ENCODE results near the gene LIMK2. TPM values are rescaled to one million over a fixed set of nuclear protein-coding genes. Genes with fewer than 3 reads are reported as not detected.
"Not testable (repeated sequence)": the region's sequence is repeated elsewhere in the genome, so short reads cannot be mapped to it uniquely, and the experiment has no call there.

LIMK2 gene
- total RNA-seq, 4 donors from 2014 or later = 103 to 229 (median 188) TPM

- no peak for DNase-seq (ENCODE audit: low spot score in 2 of 2)
- Histone ChIP-seq H3K36me3 (no peaks in the 10 kb centered on the region), H3K4me1 (peaks cover 42% of the 10 kb centered on the region), H3K4me3 (no peak overlapping the region), H3K27ac (peak overlapping the region; percentile 63), H3K27me3 (no peaks in the 10 kb centered on the region), H3K9me3 (no peaks in the 10 kb centered on the region)
- no peak for TF ChIP-seq EP300 (IDR thresholded peaks at IDR 0.05)
- no peak for TF ChIP-seq CTCF (IDR thresholded peaks at IDR 0.05)
- TF ChIP-seq POLR2A (IDR thresholded peaks at IDR 0.05) = no peak
- no peak for TF ChIP-seq POLR2AphosphoS5 (IDR thresholded peaks at IDR 0.05)
- WGBS = 62% methylated on average over 4 of the region's 4 CpGs
Measured at GRCh38 chr22:31218565-31219262, 6.6 kb downstream of the LIMK2 start.

- 96% methylated on average over 4 of the region's 4 CpGs for WGBS
- Histone ChIP-seq H3K36me3 (peaks cover 1% of the 10 kb centered on the region), H3K4me1 (peaks cover 48% of the 10 kb centered on the region), H3K4me3 (no peak overlapping the region), H3K27ac (no peak overlapping the region), H3K9me3 (no peaks in the 10 kb centered on the region), H3K27me3 (no peaks in the 10 kb centered on the region)
- DNase-seq (ENCODE audit: low spot score in 2 of 2) = no peak
- TF ChIP-seq CTCF (IDR thresholded peaks at IDR 0.05) = no peak
- no peak for TF ChIP-seq POLR2A (IDR thresholded peaks at IDR 0.05)
- TF ChIP-seq EP300 (IDR thresholded peaks at IDR 0.05) = no peak
- no peak for TF ChIP-seq POLR2AphosphoS5 (IDR thresholded peaks at IDR 0.05)
Measured at GRCh38 chr22:31221084-31221483, 9.0 kb downstream of the LIMK2 start.

- Histone ChIP-seq H3K4me1 (peaks cover 34% of the 10 kb centered on the region), H3K36me3 (peaks cover 8% of the 10 kb centered on the region), H3K27me3 (no peaks in the 10 kb centered on the region), H3K4me3 (no peak overlapping the region), H3K27ac (peak overlapping the region; percentile 2), H3K9me3 (no peaks in the 10 kb centered on the region)
- TF ChIP-seq CTCF (IDR thresholded peaks at IDR 0.05) (no peak), EP300 (IDR thresholded peaks at IDR 0.05) (no peak), POLR2A (IDR thresholded peaks at IDR 0.05) (no peak), POLR2AphosphoS5 (IDR thresholded peaks at IDR 0.05) (no peak)
- 90% methylated on average over 5 of the region's 5 CpGs for WGBS
- DNase-seq (ENCODE audit: low spot score in 2 of 2) = no peak
Measured at GRCh38 chr22:31222736-31223135, 10.6 kb downstream of the LIMK2 start.

- H3K36me3 ChIP-seq = peaks cover 8% of the 10 kb centered on the region
- no peak for DNase-seq (ENCODE audit: low spot score in 2 of 2)
- WGBS = 75% methylated on average over 3 of the region's 3 CpGs
- TF ChIP-seq POLR2AphosphoS5 (IDR thresholded peaks at IDR 0.05) = no peak
- TF ChIP-seq EP300 (IDR thresholded peaks at IDR 0.05) = no peak
- no peak for TF ChIP-seq CTCF (IDR thresholded peaks at IDR 0.05)
- TF ChIP-seq POLR2A (IDR thresholded peaks at IDR 0.05) = no peak
- H3K9me3 ChIP-seq = no peaks in the 10 kb centered on the region
- H3K27me3 ChIP-seq = no peaks in the 10 kb centered on the region
- peaks cover 26% of the 10 kb centered on the region for H3K4me1 ChIP-seq
- H3K27ac ChIP-seq = peak overlapping the region; percentile 22
- H3K4me3 ChIP-seq = no peak overlapping the region
Measured at GRCh38 chr22:31223786-31224191, 11.7 kb downstream of the LIMK2 start.

DNA sequence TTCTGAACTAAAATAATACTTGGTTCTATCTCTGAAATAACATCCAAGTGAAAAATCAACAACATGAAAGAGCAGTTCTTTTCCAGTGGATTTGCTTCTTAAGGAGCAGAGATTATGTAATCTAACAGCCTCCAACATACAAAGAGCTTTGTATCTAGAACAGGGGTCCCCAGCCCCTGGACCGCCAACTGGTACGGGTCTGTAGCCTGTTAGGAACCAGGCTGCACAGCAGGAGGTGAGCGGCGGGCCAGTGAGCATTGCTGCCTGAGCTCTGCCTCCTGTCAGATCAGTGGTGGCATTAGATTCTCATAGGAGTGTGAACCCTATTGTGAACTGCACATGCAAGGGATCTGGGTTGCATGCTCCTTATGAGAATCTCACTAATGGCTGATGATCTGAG lies 12.6 kb downstream of the LIMK2 start:
- not testable (repeated sequence) for H3K27me3 ChIP-seq; DNase-seq (ENCODE audit: low spot score in 2 of 2); H3K9me3 ChIP-seq; H3K27ac ChIP-seq; H3K36me3 ChIP-seq; H3K4me3 ChIP-seq
- WGBS = 90% methylated on average over 4 of the region's 4 CpGs
- peaks cover 27% of the 10 kb centered on the region for H3K4me1 ChIP-seq

DNA sequence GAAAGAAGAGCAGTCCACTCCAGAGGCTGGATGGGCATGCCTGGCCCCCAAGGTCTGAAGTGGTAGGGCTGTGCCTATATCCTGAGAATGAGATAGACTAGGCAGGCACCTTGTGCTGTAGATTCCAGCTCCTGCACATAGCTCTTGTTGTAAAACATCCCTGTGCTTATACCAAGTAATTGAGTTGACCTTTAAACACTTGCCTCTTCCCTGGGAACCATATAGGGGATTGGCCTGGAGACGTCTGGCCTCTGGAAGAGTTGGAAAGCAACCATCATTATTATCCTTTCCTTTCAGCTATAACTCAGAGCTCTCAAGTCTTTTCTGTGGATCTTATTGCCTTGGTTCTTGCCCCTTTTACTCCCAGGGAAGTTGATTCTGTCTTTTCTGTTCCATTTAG lies 15.1 kb downstream of the LIMK2 start:
- Histone ChIP-seq H3K36me3 (peaks cover 8% of the 10 kb centered on the region), H3K27ac (no peak overlapping the region), H3K4me1 (peaks cover 41% of the 10 kb centered on the region), H3K4me3 (no peak overlapping the region), H3K27me3 (no peaks in the 10 kb centered on the region), H3K9me3 (no peaks in the 10 kb centered on the region)
- TF ChIP-seq POLR2AphosphoS5 (IDR thresholded peaks at IDR 0.05) (no peak), POLR2A (IDR thresholded peaks at IDR 0.05) (no peak), CTCF (IDR thresholded peaks at IDR 0.05) (no peak), EP300 (IDR thresholded peaks at IDR 0.05) (no peak)
- no peak for DNase-seq (ENCODE audit: low spot score in 2 of 2)
- 74% methylated on average over 1 of the region's 1 CpG for WGBS

All from suprapubic skin (tissue), 4 donors.